ENCODE data around the gene MED12L.

MED12L gene

DNA sequence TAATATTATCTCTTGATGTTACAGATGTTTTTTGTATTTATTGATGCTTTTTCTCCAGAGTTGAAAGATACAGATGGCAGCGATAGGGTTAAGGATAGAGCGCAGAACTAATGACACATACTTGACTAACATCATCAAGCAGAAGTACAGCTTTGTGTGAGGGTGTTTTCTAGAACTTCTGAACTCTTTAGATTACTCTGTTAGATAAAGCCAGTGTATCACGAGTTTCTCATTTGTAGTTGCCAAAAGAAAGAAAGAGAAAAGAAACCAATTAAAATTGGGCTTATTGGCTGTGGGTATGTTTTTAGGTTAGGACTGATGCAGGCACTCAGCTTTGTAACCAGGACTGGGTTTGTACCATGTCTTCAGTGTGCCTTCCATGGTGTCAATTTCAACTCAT is 124.2 kb downstream of the MED12L start:
- TF ChIP-seq, protein P1, sequence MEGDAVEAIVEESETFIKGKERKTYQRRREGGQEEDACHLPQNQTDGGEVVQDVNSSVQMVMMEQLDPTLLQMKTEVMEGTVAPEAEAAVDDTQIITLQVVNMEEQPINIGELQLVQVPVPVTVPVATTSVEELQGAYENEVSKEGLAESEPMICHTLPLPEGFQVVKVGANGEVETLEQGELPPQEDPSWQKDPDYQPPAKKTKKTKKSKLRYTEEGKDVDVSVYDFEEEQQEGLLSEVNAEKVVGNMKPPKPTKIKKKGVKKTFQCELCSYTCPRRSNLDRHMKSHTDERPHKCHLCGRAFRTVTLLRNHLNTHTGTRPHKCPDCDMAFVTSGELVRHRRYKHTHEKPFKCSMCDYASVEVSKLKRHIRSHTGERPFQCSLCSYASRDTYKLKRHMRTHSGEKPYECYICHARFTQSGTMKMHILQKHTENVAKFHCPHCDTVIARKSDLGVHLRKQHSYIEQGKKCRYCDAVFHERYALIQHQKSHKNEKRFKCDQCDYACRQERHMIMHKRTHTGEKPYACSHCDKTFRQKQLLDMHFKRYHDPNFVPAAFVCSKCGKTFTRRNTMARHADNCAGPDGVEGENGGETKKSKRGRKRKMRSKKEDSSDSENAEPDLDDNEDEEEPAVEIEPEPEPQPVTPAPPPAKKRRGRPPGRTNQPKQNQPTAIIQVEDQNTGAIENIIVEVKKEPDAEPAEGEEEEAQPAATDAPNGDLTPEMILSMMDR (IDR thresholded peaks at IDR 0.05; ENCODE audit: extremely low read depth, insufficient read depth, missing control alignments): no peak
- no peak for DNase-seq (ENCODE audit: low spot score)
- in situ Hi-C loops (cut with MboI; ENCODE audit: low pct_unique_long_range_greater_than_20kb, low sequenced_read_pairs, unreplicated experiment): no loop called here

DNA sequence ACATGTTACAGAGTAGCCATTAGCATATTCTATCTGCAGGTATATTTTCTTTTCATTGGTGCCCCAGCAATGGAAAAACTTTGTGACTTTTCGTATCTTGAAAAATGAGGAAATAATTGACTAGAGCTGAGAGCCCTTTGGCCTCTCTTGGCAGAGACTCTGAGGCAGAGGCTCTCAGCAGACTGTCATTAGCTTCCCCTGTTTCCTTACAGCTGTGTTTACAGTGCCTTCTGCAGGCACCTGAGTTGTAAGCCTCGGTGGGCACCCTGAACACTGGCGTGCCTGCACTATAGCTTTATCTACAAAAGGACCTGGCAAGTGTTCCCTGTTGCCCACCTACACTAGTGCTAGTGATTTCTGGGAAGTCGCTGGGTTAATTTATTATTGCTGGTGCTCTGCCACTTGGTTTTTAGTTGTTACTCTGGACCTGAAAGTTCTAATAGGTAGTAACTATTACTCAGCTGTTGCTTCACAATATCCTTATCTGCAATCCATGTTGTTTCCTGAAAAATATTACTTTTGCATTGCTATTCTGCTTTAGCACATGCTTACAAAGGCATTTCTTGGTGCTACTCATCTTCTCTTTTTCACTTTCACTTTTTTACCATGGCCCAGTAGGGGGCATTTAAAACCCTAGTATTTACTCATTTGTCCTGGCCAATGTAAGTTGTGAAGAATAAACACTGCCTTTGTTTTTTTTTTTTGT is 125.4 kb downstream of the MED12L start:
- DNase-seq (ENCODE audit: low spot score): no peak
- in situ Hi-C loops (cut with MboI; ENCODE audit: low pct_unique_long_range_greater_than_20kb, low sequenced_read_pairs, unreplicated experiment): no loop called here
- TF ChIP-seq, protein P1 (IDR thresholded peaks at IDR 0.05; ENCODE audit: extremely low read depth, insufficient read depth, missing control alignments): peak; percentile 15

DNA sequence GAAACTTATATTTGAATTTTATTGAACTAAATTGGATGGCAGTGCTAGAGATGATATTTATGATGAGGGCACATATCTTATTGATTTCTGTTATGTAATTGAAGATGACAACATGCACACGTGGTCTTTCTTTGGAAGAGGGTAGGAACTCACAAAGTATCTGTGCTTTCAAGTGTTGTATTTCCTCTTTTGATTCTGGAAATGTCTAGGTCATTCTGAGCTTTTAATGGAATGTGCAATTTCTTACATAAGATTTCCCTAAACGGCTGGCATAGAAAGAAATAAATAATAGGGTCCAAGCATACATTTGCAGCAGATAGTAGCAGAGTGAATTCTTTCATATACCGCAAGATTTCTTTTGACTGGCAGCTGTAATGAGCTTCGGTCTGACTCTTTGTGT is 127.7 kb downstream of the MED12L start:
- TF ChIP-seq, protein P1 (IDR thresholded peaks at IDR 0.05; ENCODE audit: extremely low read depth, insufficient read depth, missing control alignments): no peak
- DNase-seq (ENCODE audit: low spot score): no peak
- in situ Hi-C loops (cut with MboI; ENCODE audit: low pct_unique_long_range_greater_than_20kb, low sequenced_read_pairs, unreplicated experiment): no loop called here

DNA sequence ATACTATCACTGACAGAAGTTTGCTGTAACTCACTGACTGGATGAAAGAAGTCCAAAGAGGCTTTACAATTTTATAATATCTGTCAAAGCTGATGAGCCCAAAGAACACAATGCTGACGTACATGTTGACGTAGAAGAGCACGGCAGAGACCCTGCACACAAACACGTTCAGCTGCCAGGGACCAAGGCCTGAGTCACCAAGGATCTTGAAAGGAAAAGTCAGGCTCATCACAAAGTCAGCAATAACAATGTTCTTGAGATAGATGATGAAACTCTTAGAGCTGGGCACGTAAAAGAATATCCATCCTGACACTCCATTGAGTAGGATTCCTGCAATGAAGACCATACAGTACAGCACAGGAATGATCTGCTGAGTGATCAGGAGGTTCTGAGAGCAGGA is 128.4 kb downstream of the MED12L start:
- in situ Hi-C loops (cut with MboI; ENCODE audit: low pct_unique_long_range_greater_than_20kb, low sequenced_read_pairs, unreplicated experiment): no loop called here
- no peak for DNase-seq (ENCODE audit: low spot score)
- TF ChIP-seq, protein P1 (IDR thresholded peaks at IDR 0.05; ENCODE audit: extremely low read depth, insufficient read depth, missing control alignments): no peak

DNA sequence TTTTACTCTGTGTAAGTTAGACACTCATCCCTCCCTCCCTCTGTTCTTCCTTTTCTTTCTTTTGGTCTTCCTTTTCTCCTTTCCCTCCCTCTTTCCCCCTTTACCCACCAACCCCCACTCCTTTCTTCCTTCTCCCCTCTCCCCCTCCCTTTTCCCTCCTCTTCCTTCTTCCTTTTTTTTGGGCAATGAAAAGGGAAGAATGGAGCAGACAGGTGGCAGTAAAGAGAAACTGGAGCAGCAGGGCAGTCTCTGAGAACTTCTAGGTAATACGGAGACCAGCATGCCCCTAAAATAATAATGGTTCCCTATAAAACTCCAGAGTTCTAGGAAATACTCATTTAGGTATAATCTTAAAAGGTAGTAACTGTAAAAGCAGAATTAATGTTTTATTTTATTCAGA is 129.0 kb downstream of the MED12L start:
- in situ Hi-C loops (cut with MboI; ENCODE audit: low pct_unique_long_range_greater_than_20kb, low sequenced_read_pairs, unreplicated experiment): no loop called here
- TF ChIP-seq, protein P1 (IDR thresholded peaks at IDR 0.05; ENCODE audit: extremely low read depth, insufficient read depth, missing control alignments): no peak
- no peak for DNase-seq (ENCODE audit: low spot score)

DNA sequence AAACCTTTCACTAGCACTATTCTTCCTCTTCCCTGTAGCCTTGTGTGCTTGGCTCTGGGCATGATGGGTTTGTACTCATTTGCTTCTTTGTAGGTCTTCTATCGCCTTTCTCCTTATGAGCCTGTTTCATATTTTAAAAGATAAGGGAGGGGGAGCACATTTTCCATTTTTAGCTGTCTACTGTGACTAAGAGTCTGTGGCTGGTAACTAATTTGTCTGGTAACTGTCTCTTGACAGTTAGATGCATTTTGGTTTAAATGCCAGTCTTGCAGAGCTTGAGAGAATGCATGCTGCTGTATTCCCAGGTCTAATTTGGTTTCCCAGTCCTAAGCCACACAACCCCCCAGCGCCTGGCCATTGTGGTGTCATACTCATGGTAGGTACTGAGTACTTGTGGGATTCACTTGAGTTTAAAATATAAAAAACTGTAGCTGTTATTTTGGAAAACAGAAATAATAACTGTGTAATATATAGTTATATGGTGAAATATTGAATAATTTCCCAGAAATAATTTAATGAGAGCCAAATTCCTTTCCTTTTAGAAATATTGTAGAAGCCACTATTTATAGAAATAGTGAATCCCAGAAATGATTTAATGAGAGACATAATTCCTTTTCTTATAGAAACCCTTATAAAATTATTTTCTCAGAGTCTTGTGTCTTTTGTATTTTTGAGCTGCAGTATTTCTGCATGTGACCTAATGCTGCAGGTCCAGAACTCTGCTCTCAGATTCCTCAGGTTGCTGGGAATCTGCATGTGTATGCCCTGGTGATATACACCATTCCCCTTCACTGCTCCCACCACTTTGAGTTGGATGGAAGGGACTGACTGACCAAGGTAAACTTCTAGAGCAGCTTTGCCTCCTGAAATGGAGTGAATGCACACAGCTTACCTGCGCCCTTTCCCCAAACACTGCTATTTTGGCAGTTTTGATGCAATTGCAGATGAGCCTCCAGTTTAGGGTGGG is 131.5 kb downstream of the MED12L start:
- TF ChIP-seq, protein P1 (IDR thresholded peaks at IDR 0.05; ENCODE audit: extremely low read depth, insufficient read depth, missing control alignments): no peak
- in situ Hi-C loops (cut with MboI; ENCODE audit: low pct_unique_long_range_greater_than_20kb, low sequenced_read_pairs, unreplicated experiment): no loop called here
- no peak for DNase-seq (ENCODE audit: low spot score)

Data from GM13977 (cell line).